ENCODE measurements around the gene S100A3. TPM values are rescaled to one million over a fixed set of nuclear protein-coding genes. Genes with fewer than 3 reads are reported as not detected.
A peak's percentile ranks its signal among the peaks of the same experiment; 100 is the strongest.

S100A3 gene
- total and polyA plus RNA-seq, 2 of the 13 experiments (the other 11 are each of a cell fraction or from before 2014, with no cell fraction given) = 2.5 to 4.5 TPM

DNA sequence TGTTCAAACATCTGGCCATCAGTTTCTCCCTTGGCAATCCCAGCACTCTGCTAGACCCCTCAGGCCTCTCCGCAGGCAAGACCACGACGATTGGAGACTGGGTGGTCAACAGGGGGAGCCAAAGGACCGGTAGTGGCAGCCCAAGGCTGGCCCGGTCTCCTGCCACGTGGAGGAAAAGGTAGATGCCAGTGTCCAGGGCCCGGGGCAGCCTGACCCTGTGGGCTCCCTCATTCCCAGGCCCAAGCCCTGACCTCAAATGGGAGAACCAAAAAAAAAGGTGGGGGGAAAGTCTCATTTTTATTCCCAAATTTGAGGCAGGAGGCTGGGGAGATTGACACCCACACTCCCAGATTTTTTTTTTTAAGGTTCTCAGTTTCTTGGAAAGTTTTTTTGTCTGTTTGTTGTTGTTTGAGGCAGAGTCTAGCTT, 38.1 kb downstream of the S100A3 start (continued):
- TF ChIP-seq, protein P1, sequence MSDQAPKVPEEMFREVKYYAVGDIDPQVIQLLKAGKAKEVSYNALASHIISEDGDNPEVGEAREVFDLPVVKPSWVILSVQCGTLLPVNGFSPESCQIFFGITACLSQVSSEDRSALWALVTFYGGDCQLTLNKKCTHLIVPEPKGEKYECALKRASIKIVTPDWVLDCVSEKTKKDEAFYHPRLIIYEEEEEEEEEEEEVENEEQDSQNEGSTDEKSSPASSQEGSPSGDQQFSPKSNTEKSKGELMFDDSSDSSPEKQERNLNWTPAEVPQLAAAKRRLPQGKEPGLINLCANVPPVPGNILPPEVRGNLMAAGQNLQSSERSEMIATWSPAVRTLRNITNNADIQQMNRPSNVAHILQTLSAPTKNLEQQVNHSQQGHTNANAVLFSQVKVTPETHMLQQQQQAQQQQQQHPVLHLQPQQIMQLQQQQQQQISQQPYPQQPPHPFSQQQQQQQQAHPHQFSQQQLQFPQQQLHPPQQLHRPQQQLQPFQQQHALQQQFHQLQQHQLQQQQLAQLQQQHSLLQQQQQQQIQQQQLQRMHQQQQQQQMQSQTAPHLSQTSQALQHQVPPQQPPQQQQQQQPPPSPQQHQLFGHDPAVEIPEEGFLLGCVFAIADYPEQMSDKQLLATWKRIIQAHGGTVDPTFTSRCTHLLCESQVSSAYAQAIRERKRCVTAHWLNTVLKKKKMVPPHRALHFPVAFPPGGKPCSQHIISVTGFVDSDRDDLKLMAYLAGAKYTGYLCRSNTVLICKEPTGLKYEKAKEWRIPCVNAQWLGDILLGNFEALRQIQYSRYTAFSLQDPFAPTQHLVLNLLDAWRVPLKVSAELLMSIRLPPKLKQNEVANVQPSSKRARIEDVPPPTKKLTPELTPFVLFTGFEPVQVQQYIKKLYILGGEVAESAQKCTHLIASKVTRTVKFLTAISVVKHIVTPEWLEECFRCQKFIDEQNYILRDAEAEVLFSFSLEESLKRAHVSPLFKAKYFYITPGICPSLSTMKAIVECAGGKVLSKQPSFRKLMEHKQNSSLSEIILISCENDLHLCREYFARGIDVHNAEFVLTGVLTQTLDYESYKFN (CRISPR knock-in tag; conservative IDR thresholded peaks at IDR 0.05) = no peak
- TF ChIP-seq, protein P2, sequence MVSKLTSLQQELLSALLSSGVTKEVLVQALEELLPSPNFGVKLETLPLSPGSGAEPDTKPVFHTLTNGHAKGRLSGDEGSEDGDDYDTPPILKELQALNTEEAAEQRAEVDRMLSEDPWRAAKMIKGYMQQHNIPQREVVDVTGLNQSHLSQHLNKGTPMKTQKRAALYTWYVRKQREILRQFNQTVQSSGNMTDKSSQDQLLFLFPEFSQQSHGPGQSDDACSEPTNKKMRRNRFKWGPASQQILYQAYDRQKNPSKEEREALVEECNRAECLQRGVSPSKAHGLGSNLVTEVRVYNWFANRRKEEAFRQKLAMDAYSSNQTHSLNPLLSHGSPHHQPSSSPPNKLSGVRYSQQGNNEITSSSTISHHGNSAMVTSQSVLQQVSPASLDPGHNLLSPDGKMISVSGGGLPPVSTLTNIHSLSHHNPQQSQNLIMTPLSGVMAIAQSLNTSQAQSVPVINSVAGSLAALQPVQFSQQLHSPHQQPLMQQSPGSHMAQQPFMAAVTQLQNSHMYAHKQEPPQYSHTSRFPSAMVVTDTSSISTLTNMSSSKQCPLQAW (CRISPR knock-in tag; IDR thresholded peaks at IDR 0.05) = peak; percentile 49; the same call in 1 of the 2 replicates
- TF ChIP-seq ZSCAN12 (CRISPR knock-in tag; IDR thresholded peaks at IDR 0.05) (no peak), MIXL1 (CRISPR knock-in tag; IDR thresholded peaks at IDR 0.05) (0 out of 2 replicates have a peak, but pooled peaks have one; percentile 20), GPN1 (CRISPR knock-in tag; IDR thresholded peaks at IDR 0.05; ENCODE audit: borderline replicate concordance) (no peak), ZNF383 (CRISPR knock-in tag; IDR thresholded peaks at IDR 0.05; ENCODE audit: borderline replicate concordance) (no peak), PTBP1 (IDR thresholded peaks at IDR 0.05; ENCODE audit: low read depth, low read length, poor library complexity, severe bottlenecking) (no peak), ZNF570 (CRISPR knock-in tag; IDR thresholded peaks at IDR 0.05; ENCODE audit: borderline replicate concordance) (no peak), MEF2D (CRISPR knock-in tag; IDR thresholded peaks at IDR 0.05) (no peak), PCBP1 (IDR thresholded peaks at IDR 0.05; ENCODE audit: borderline replicate concordance, low read depth, low read length) (no peak), SOX5 (CRISPR knock-in tag; IDR thresholded peaks at IDR 0.05; ENCODE audit: borderline replicate concordance) (peak; percentile 16; the same call in 1 of the 2 replicates), ZFP41 (CRISPR knock-in tag; IDR thresholded peaks at IDR 0.05; ENCODE audit: borderline replicate concordance) (no peak), ZNF713 (CRISPR knock-in tag; IDR thresholded peaks at IDR 0.05) (no peak), HNRNPLL (IDR thresholded peaks at IDR 0.05; ENCODE audit: low read depth, low read length, poor library complexity, severe bottlenecking) (no peak), NFYB (CRISPR knock-in tag; IDR thresholded peaks at IDR 0.05) (no peak), JDP2 (CRISPR knock-in tag; IDR thresholded peaks at IDR 0.05; ENCODE audit: borderline replicate concordance) (no peak), ADNP (CRISPR knock-in tag; IDR thresholded peaks at IDR 0.05) (no peak), EHMT2 (IDR thresholded peaks at IDR 0.05; ENCODE audit: borderline replicate concordance, low read depth, low read length) (no peak)
- TF ChIP-seq, protein P3, sequence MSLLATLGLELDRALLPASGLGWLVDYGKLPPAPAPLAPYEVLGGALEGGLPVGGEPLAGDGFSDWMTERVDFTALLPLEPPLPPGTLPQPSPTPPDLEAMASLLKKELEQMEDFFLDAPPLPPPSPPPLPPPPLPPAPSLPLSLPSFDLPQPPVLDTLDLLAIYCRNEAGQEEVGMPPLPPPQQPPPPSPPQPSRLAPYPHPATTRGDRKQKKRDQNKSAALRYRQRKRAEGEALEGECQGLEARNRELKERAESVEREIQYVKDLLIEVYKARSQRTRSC (CRISPR knock-in tag; IDR thresholded peaks at IDR 0.05; ENCODE audit: low read depth) = no peak
- TF ChIP-seq, protein P4, sequence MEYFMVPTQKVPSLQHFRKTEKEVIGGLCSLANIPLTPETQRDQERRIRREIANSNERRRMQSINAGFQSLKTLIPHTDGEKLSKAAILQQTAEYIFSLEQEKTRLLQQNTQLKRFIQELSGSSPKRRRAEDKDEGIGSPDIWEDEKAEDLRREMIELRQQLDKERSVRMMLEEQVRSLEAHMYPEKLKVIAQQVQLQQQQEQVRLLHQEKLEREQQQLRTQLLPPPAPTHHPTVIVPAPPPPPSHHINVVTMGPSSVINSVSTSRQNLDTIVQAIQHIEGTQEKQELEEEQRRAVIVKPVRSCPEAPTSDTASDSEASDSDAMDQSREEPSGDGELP (IDR thresholded peaks at IDR 0.05; ENCODE audit: borderline replicate concordance, low read depth) = no peak
- TF ChIP-seq, protein P5, sequence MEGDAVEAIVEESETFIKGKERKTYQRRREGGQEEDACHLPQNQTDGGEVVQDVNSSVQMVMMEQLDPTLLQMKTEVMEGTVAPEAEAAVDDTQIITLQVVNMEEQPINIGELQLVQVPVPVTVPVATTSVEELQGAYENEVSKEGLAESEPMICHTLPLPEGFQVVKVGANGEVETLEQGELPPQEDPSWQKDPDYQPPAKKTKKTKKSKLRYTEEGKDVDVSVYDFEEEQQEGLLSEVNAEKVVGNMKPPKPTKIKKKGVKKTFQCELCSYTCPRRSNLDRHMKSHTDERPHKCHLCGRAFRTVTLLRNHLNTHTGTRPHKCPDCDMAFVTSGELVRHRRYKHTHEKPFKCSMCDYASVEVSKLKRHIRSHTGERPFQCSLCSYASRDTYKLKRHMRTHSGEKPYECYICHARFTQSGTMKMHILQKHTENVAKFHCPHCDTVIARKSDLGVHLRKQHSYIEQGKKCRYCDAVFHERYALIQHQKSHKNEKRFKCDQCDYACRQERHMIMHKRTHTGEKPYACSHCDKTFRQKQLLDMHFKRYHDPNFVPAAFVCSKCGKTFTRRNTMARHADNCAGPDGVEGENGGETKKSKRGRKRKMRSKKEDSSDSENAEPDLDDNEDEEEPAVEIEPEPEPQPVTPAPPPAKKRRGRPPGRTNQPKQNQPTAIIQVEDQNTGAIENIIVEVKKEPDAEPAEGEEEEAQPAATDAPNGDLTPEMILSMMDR (CRISPR knock-in tag; IDR thresholded peaks at IDR 0.05) = peak; percentile 97

Measured in HepG2 (cell line).